Body of pancreas (tissue), 4 donors: ENCODE measurements around the gene PPP2R3B. TPM values are rescaled to one million over a fixed set of nuclear protein-coding genes. Genes with fewer than 3 reads are reported as not detected.

Source experiments
- ATAC-seq: fragments of 150-250 bp; one replicate; pipeline ENCODE4 v1.9.1; 2016
- DNase-seq, 4 donors: peaks; one replicate each; pipeline ENCODE4 v3.0.0-alpha.2; 2019
- H3K27ac ChIP-seq, 4 donors: fragments of 200-600 bp; sonication (generic); 1 replicate in 3 of 4; 2 replicates in 1 of 4; pipeline versions ENCODE4 v1.5.1 to v1.6.1; 2016 to 2019; ENCODE audit warnings: mild to moderate bottlenecking in 1 of 4, mixed read lengths in 1 of 4, moderate library complexity in 1 of 4
- H3K27me3 ChIP-seq, 2 donors: fragments of 200-600 bp; sonication (generic); one replicate each; pipeline ENCODE4 v1.6.0; 2016; ENCODE audit warnings: mild to moderate bottlenecking in 1 of 2
- H3K36me3 ChIP-seq, 2 donors: fragments of 200-600 bp; sonication (generic); replicated peaks in 1 of 2; 2 replicates each; pipeline ENCODE4 v1.5.1; 2016; ENCODE audit warnings: low read depth in 2 of 2; ENCODE audit not compliant: insufficient read depth in 1 of 2
- H3K4me1 ChIP-seq: fragments of 200-600 bp; sonication (generic); one replicate; pipeline ENCODE4 v1.6.0; 2016
- H3K4me3 ChIP-seq, 2 donors: fragments of 200-600 bp; sonication (generic); 1 replicate in 1 of 2; 2 replicates in 1 of 2; pipeline ENCODE4 v1.5.1; 2016 to 2019
- H3K9me3 ChIP-seq, 3 donors: fragments of 200-600 bp; sonication (generic); 1 replicate in 2 of 3; 2 replicates in 1 of 3; pipeline ENCODE4 v1.5.1; 2016
- POLR2A ChIP-seq, 3 donors: fragments of 450-650 bp; IDR thresholded peaks; one replicate each; pipeline ENCODE4 v1.6.1; 2016; ENCODE audit warnings: antibody characterized with exemption in 3 of 3, mild to moderate bottlenecking in 2 of 3
- WGBS, 2 donors: methylation state at CpG; one replicate each; pipeline ENCODE4 v1.1.5; 2017; 5-methylcytosine and 5-hydroxymethylcytosine counted together
- intact Hi-C: fragments of 100-400 bp; cut with DNase I; formaldehyde crosslinking; loops from one replicate; pipeline ENCODE4 v1.15.1; 2023
- total RNA-seq, 2 donors: library from RNA; depleted of rRNA; stranded (reverse); fragments of >200 nt; gene quantifications; one replicate each; pipeline ENCODE4 v1.1.0, GENCODE V29; 2016
- TF ChIP-seq, protein P1 (sequence below), 7 experiments: fragments of 450-650 bp in 4 of 7; fragments of 200-600 bp in 3 of 7; sonication (generic) in 3 of 7; IDR thresholded peaks; one replicate each; pipeline ENCODE4 v1.5.1; 2016 to 2019; ENCODE audit warnings: antibody characterized with exemption in 7 of 7

PPP2R3B gene
- total RNA-seq, 2 donors from 2014 or later, result 5.6 to 11.4 TPM

DNA sequence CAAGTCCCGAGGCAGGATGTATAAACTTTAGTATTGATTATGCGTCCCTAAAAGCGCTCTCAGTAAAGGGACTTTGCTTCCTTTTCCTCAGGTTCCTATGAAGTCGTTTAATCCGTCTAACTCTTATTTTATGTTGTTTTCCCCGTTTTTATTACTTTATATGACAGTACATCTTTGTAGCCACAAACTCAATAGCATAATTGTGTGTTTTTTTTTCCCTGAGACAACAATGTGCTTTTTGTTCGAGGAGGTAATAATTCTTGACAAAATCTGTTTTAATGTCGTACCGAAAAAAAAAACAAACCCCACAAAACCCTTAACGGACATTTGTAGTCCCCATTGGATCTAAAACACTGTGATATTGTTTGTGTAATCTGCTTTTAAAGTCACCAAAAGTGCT, 17.9 kb upstream of the PPP2R3B start:
- intact Hi-C loops, result no loop called here
- DNase-seq (no peak), ATAC-seq (no peak)
- 39 to 51% methylated on average over 10 of the region's 10 CpGs for WGBS, 2 donors
- Histone ChIP-seq H3K36me3 (no peaks in the 10 kb centered on the region), H3K9me3 (no peaks in the 10 kb centered on the region), H3K4me1 (no peaks in the 10 kb centered on the region), H3K27ac (no peak overlapping the region), H3K4me3 (no peak overlapping the region), H3K27me3 (no peaks in the 10 kb centered on the region)
- TF ChIP-seq, protein P1, sequence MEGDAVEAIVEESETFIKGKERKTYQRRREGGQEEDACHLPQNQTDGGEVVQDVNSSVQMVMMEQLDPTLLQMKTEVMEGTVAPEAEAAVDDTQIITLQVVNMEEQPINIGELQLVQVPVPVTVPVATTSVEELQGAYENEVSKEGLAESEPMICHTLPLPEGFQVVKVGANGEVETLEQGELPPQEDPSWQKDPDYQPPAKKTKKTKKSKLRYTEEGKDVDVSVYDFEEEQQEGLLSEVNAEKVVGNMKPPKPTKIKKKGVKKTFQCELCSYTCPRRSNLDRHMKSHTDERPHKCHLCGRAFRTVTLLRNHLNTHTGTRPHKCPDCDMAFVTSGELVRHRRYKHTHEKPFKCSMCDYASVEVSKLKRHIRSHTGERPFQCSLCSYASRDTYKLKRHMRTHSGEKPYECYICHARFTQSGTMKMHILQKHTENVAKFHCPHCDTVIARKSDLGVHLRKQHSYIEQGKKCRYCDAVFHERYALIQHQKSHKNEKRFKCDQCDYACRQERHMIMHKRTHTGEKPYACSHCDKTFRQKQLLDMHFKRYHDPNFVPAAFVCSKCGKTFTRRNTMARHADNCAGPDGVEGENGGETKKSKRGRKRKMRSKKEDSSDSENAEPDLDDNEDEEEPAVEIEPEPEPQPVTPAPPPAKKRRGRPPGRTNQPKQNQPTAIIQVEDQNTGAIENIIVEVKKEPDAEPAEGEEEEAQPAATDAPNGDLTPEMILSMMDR (IDR thresholded peaks at IDR 0.05), result no peak
- no peak for TF ChIP-seq POLR2A (IDR thresholded peaks at IDR 0.05)

DNA sequence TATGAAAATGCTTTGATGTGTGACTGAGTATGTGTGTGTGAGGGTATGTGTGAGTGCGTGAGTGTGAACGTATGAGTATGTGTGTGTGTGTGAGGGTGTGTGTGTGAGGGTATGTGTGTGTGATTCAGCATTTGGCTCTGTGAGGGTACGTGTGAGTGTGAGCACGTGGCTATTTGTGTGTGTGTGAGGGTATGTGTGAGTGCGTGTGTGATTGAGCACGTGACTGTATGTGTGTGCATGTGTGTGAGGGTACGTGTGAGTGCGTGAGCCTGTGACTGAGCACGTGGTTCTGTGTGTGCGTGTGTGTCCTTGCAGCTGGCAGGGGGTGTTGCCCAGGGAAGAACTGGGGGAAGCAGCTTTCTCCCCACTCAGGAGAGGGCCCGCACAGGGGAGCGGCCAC, 16.1 kb upstream of the PPP2R3B start:
- no peak overlapping the region for H3K4me3 ChIP-seq
- H3K9me3 ChIP-seq, result no peaks in the 10 kb centered on the region
- intact Hi-C loops, result no loop called here
- no peak for ATAC-seq
- no peaks in the 10 kb centered on the region for H3K4me1 ChIP-seq
- DNase-seq, result no peak
- no peaks in the 10 kb centered on the region for H3K36me3 ChIP-seq
- WGBS, 2 donors, result 85 to 90% methylated on average over 12 of the region's 12 CpGs
- no peaks in the 10 kb centered on the region for H3K27me3 ChIP-seq
- TF ChIP-seq, protein P1 (IDR thresholded peaks at IDR 0.05), result no peak
- TF ChIP-seq POLR2A (IDR thresholded peaks at IDR 0.05), result no peak
- no peak overlapping the region for H3K27ac ChIP-seq

DNA sequence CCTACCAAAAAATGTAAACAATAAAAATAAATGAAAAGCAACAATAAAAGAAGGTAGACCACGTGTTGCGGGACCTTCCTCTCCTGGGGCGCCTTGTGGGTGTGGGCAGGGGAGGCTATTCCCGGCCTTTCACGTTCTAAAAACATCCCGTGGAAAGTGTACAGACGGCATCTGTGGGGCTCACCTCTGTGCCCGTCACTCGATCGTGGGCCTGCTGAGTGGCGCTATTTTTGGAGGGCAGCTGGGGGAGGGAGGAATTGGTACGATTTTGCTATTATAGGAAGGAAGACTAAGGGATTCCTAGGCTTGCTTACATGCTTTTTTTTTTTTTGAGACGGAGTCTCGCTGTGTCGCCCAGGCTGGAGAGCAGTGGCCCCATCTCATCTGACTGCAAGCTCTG, 13.6 kb upstream of the PPP2R3B start:
- Histone ChIP-seq H3K4me3 (no peak overlapping the region), H3K27ac (no peak overlapping the region), H3K9me3 (no peaks in the 10 kb centered on the region), H3K27me3 (no peaks in the 10 kb centered on the region), H3K4me1 (no peaks in the 10 kb centered on the region), H3K36me3 (no peaks in the 10 kb centered on the region)
- TF ChIP-seq, protein P1 (IDR thresholded peaks at IDR 0.05), result no peak
- ATAC-seq (no peak), DNase-seq (no peak)
- 83 to 87% methylated on average over 15 of the region's 15 CpGs for WGBS, 2 donors
- intact Hi-C loops, result no loop called here

DNA sequence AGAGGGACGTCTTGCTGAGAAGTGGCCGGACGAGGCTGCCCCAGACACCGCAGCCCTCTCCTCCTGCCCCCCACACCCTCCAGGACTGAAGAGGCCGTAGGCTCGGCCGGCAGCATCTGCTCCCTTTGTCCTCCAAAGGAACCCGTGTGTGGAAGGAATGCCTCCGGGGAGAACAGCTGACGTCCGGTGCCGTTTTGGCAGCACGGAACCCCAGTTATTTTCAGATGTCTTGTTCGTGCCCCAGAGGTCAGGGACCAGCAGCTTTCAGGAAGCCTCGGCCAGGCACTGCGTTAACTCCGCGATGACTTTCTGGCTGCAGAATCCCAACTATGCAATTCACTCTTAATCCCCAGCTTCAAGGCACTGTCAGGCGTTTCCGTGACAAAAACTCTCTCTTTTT, 10.9 kb upstream of the PPP2R3B start:
- H3K36me3 ChIP-seq, result no peaks in the 10 kb centered on the region
- no peaks in the 10 kb centered on the region for H3K4me1 ChIP-seq
- no peaks in the 10 kb centered on the region for H3K27me3 ChIP-seq
- WGBS, 2 donors, result 47 to 55% methylated on average over 17 to 20 of the region's 20 CpGs
- intact Hi-C loops, result no loop called here
- H3K4me3 ChIP-seq, result no peak overlapping the region
- TF ChIP-seq, protein P1 (IDR thresholded peaks at IDR 0.05), result no peak
- no peak for TF ChIP-seq POLR2A (IDR thresholded peaks at IDR 0.05)
- peak in 1 of 4 donors; percentile 11 for DNase-seq
- ATAC-seq, result no peak
- no peaks in the 10 kb centered on the region for H3K9me3 ChIP-seq
- H3K27ac ChIP-seq, result no peak overlapping the region

DNA sequence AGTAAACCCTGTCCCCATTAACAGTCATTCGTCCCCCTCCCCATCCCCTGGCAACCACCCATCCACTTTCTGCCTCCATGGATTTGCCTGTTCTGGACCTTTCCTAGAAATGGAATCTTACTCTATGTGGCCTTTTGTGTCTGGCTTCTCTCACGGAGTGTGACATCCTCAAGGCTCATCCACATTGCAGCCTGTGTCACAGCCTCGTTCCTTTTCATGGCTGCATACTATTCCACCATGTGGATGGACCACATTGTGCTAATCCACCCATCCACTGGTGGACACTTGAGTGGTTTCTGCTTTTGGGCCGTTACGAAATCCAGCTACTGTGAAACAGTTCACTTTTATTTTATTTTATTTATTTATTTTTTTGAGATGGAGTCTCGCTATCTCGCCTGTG, 8.1 kb upstream of the PPP2R3B start:
- Histone ChIP-seq H3K4me3 (no peak overlapping the region), H3K27me3 (no peaks in the 10 kb centered on the region), H3K9me3 (no peaks in the 10 kb centered on the region), H3K27ac (no peak overlapping the region), H3K4me1 (no peaks in the 10 kb centered on the region), H3K36me3 (no peaks in the 10 kb centered on the region)
- WGBS, 2 donors, result 82 to 92% methylated on average over 7 of the region's 7 CpGs
- intact Hi-C loops, result no loop called here
- TF ChIP-seq, protein P1 (IDR thresholded peaks at IDR 0.05), result no peak
- TF ChIP-seq POLR2A (IDR thresholded peaks at IDR 0.05), result no peak
- DNase-seq (no peak), ATAC-seq (no peak)
